ENCODE results near the gene LMLN.
"Not testable (repeated sequence)": the region's sequence is repeated elsewhere in the genome, so short reads cannot be mapped to it uniquely, and the experiment has no call there.

Gene LMLN

DNA sequence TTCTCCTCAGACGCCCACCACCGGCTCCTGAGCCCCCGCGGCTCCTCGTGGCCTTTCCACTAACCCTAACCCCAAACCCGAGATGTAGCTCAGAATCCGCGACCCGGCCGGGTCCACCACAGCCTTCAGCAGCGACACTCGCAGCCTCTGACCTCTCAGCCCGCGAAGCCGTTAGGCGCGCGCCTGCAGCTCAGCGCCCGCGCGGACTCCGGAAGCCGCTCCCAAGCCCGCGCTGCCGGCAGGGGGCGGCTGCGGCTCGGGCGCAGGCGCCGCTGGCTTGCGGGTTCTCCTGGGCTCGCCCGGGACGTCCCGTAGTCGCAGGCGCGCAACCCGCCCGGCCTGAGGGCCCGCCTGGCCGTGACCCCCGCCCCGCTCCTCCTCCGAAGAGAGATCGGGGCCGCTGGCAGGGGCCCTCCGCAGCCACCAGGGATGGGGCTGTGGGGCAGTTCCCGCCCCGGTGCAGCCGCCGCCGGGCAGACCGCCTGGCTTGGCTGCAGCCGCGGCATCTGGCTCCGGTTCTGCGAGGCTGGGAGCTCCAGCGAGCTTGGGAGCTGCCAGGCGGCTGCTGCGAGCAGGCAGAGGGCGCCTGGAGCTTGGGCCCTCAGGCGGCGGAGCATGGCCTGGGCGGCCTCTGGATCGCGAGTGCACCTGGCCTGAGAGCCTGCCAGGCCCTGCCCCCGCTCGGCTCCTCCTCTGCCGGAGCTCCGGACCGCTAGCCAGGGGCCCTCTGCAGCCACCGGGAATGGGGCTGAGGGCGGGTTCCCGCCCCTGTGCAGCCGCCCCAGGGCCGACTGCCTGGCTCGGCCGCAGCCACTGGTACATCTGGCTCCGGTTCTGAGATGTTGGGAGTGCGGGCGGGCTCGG is 120.7 kb downstream of the LMLN start:
- DNase-seq = no peak

DNA sequence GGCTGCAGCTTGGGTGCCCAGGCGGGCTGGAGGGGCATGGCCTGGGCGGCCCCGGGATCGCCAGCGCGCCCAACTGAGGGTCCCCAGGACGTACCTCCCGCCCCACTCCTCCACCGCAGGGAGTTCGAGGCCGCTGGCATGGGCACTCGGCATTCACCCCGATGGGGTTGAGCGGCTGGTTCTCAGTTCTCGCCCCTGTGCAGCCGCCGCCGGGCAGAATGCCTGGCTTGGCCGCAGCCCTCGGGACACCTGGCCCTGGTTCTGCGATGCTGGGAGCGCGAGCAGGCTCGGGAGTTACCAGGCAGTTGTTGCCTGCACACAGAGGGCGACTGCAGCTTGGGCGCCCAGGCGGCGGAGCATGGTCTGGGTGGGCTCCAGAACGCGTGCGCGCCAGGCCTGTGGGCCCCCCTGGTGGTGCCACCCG is 121.4 kb downstream of the LMLN start:
- no peak for DNase-seq

DNA sequence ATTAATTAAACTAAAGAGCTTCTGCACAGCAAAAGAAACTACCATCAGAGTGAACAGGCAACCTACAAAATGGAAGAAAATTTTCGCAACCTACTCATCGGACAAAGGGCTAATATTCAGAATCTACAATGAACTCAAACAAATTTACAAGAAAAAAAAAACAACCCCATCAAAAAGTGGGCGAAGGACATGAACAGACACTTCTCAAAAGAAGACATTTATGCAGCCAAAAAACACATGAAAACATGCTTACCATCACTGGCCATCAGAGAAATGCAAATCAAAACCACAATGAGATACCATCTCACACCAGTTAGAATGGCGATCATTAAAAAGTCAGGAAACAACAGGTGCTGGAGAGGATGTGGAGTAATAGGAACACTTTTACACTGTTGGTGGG is 122.2 kb downstream of the LMLN start:
- DNase-seq = not testable (repeated sequence)

DNA sequence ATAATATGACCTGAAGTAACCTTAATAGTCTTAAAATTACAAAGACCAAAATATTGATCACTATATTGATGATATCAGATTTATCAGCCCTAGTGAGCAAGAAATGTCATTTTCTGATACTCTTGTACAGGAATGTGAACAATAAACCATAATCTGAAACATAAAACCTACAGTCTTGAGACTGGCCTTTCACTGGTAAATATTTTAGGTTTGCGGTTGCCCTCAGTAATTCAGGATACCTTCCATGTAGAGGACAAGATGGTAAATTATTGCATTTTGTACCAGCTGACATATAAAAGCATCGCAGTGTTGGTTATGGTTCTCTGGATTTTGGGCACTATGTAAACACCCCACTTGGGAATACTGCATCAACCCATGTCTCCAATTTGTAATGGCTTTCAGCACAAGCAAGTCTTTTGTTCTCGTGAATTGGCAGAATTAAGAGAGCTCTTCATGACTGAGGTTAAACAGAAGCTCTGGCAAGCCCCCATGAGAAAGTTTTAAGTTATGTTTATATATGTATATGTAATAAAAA is 128.5 kb downstream of the LMLN start:
- DNase-seq = no peak

DNA sequence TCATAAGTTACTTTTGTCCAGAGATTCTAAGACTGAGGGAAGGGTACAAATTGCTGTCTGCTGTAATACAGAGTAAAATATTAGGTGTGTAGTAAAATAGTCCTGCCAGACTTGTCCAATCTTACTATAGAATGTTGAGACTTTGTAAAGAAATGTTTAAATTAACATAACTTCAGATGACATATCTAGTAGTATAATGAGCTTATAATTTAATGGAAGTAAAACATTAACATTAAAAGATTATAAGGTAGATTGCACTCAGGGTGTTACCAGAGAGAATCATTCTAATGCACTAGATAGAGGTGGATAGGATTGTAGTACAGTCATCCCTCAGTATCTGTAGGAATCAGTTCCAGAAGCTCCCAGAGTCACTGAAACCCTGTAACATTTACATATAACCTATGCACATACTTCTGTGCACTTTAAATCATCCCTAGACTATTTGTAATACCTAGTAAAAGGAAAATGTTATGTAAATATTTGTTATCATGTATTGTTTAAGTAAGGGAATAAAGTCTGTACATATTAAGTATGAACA is 130.8 kb downstream of the LMLN start:
- DNase-seq = no peak

DNA sequence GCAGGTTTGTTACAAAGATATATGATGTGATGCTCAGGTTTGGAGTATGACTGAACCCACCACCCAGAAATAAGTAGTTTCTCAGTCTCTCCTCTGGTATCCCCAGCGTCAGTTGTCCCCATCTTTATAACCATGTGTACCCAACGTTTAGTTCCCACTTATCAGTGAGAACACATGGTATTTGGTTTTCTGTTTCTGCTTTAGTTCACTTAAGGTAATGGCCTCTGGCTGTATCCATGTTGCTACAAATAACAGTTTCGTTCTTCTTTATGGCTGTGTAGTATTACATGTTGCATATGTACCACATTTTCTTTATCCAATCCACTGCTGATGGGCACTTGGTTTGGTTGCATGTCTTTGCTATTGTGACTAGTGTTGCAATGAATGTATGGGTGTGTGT is 132.3 kb downstream of the LMLN start:
- no peak for DNase-seq

DNA sequence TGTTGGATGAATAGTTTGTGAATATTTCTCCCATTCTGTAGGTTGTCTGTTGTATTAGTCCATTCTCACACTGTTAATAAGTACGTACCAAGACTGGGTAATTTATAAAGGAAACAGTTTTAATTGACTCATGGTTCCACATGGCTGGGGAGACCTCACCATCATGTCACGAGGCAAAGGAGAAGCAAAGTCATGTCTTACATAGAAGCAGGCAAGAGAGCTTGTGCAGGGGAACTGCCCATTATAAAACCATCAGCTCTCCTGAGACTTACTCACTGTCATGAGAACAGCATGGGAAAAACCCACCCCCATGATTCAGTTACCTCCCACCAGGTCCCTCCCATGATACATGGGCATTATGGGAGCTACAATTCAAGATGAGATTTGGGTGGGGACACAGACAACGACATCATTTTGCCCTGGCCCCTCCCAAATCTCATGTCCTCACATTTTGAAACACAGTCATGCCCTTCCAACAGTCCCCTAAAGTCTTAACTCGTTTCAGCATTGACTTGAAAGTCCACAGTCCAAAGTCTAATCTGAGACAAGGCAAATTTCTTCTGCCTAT is 133.2 kb downstream of the LMLN start:
- DNase-seq = no peak

All from cortex of kidney (tissue), 1 donor.